Measurements from ENCODE around the gene LAIR2.
A peak's percentile ranks its signal among the peaks of the same experiment; 100 is the strongest.
"Not testable (repeated sequence)": the region's sequence is repeated elsewhere in the genome, so short reads cannot be mapped to it uniquely, and the experiment has no call there.

Gene LAIR2

DNA sequence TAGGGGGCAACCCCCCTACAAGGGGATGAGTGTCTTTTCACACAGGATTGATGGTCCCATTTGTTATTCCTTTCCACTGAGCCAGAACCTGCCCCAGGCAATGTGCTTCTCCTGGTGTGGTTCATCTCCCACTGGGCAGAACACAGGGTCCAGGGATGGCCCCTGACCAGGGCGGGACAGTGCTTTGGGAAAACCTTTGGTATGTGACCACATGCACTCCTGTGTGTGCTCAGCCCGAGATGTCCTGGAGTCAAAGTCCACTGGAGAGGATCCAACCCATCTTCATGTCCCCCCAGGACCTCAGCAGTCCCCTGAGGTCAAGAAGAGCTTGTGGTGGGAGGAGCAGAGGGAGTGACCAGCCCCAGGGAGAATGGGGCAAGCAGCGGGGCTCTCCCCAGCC, 5.9 kb downstream of the LAIR2 start:
- not testable (repeated sequence) for H3K56ac ChIP-seq (ENCODE audit: low read length); H3K27me3 ChIP-seq (ENCODE audit: insufficient read depth, low read length, poor library complexity); DNase-seq; H3K27ac ChIP-seq (ENCODE audit: low read depth, low read length); H3K36me3 ChIP-seq (ENCODE audit: control insufficient read depth, insufficient read depth, low read length); H3K4me3 ChIP-seq (ENCODE audit: low read length); H3K23ac ChIP-seq (ENCODE audit: low read length); H3K9ac ChIP-seq (ENCODE audit: low read length); H3K79me1 ChIP-seq (ENCODE audit: low read length); H3K18ac ChIP-seq (ENCODE audit: low read length); H3K4me2 ChIP-seq (ENCODE audit: low read length); H2AK5ac ChIP-seq (ENCODE audit: low read length); H4K5ac ChIP-seq (ENCODE audit: low read length); H2BK5ac ChIP-seq (ENCODE audit: low read length); H3K79me2 ChIP-seq (ENCODE audit: control insufficient read depth, insufficient read depth, low read length); H2BK15ac ChIP-seq (replicated peaks; ENCODE audit: low read depth); H3K4ac ChIP-seq (ENCODE audit: low read depth, low read length); H4K8ac ChIP-seq (ENCODE audit: low read depth, low read length); H3K4me1 ChIP-seq (ENCODE audit: control insufficient read depth, low read depth, low read length); H2BK120ac ChIP-seq (ENCODE audit: low read depth, low read length)
- WGBS (ENCODE audit: extremely low coverage, insufficient coverage, low lambda C conversion rate): no CpG with 5 or more reads among the region's 3 CpGs

DNA sequence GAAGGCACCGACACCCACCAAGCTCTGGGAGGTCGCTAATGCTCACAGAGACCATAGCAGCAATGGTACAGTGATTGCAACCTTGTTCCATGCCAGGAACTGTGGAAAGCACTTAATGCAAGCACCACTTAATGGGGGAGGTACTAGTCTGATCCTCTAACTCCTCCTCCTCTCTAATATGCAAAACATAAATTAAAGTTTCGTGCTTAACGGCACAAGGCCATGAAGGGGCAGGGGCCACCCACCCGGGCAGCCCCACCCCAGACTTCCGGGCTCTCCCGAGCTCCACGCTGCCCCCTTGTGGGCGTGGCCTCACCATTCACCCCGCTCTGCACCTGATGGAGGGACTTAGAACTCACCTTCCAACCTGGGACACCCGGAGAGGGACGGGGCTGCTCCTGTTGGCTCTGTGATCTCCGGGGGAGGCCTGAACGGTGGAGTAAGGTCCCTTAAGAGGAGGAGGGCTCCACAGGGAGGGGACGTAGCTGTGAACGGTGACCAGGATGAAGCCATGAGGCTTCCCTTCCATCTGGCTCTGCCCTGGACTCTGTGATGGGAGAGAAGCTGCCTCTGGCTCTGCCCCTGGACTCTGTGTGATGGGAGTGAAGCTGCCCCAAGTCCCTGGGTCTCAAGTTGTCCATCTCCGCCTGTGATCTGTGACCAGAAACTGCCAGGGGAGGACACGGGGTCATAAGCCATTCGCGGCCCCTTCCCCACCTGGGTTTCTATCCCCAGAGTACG, 6.7 kb downstream of the LAIR2 start:
- H2BK15ac ChIP-seq (replicated peaks; ENCODE audit: low read depth); H3K9ac ChIP-seq (ENCODE audit: low read length); H3K4me3 ChIP-seq (ENCODE audit: low read length); H4K8ac ChIP-seq (ENCODE audit: low read depth, low read length); H3K36me3 ChIP-seq (ENCODE audit: control insufficient read depth, insufficient read depth, low read length); H2AK5ac ChIP-seq (ENCODE audit: low read length); H3K27me3 ChIP-seq (ENCODE audit: insufficient read depth, low read length, poor library complexity); H4K5ac ChIP-seq (ENCODE audit: low read length); H2BK120ac ChIP-seq (ENCODE audit: low read depth, low read length); H3K4me1 ChIP-seq (ENCODE audit: control insufficient read depth, low read depth, low read length); H3K18ac ChIP-seq (ENCODE audit: low read length); H3K4me2 ChIP-seq (ENCODE audit: low read length); H3K27ac ChIP-seq (ENCODE audit: low read depth, low read length); H3K56ac ChIP-seq (ENCODE audit: low read length); DNase-seq; H3K23ac ChIP-seq (ENCODE audit: low read length); H3K79me2 ChIP-seq (ENCODE audit: control insufficient read depth, insufficient read depth, low read length); H3K4ac ChIP-seq (ENCODE audit: low read depth, low read length); H2BK5ac ChIP-seq (ENCODE audit: low read length); H3K79me1 ChIP-seq (ENCODE audit: low read length): not testable (repeated sequence)
- WGBS (ENCODE audit: extremely low coverage, insufficient coverage, low lambda C conversion rate): no CpG with 5 or more reads among the region's 21 CpGs

DNA sequence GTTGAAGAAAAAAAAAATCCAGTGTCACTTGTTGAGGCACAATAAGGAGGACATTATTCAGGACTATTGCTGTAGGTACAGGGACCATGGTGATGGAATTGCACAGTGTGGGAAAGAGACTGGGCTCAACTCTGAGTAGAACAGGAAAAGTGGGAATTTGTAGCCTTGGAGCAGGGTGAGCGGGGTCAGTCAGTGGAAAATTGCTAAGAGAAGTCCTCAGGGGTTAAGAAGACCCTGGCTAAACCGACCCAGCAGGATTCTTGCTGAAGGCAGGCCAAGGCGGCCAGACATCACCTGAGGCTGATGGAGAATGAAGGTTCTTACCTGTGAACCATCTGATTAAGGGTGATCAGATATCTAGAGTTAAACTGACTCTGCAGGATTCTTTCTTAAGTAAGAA, 12.5 kb downstream of the LAIR2 start:
- no CpG with 5 or more reads among the region's 3 CpGs for WGBS (ENCODE audit: extremely low coverage, insufficient coverage, low lambda C conversion rate)
- DNase-seq: no peak
- H2AK5ac ChIP-seq (ENCODE audit: low read length): no peak overlapping the region

DNA sequence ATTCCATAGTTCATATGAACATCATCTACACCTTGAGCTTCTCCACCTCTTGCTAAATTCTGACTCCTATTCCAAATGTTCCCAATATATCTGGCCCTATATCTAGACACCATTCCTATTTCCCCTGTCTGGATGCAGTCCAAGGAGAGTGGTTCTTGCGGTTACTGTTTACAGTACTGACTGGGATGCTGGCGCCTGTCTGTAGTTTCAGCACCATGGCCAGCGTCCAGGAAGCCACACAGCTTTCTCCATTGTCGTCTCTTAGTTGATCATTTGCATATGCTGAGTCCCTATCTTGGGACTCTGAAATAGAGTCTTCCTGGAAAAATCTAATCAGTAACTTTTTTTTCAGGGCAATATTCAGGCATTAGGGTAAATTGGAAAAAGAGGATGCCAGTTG, 14.9 kb downstream of the LAIR2 start:
- H3K4me1 ChIP-seq (ENCODE audit: control insufficient read depth, low read depth, low read length): no peaks in the 10 kb centered on the region
- H3K79me2 ChIP-seq (ENCODE audit: control insufficient read depth, insufficient read depth, low read length): no peaks in the 10 kb centered on the region
- H3K36me3 ChIP-seq (ENCODE audit: control insufficient read depth, insufficient read depth, low read length): no peaks in the 10 kb centered on the region
- no peak overlapping the region for H4K8ac ChIP-seq (ENCODE audit: low read depth, low read length)
- H3K4me2 ChIP-seq (ENCODE audit: low read length): no peak overlapping the region
- H3K56ac ChIP-seq (ENCODE audit: low read length): no peak overlapping the region
- H3K23ac ChIP-seq (ENCODE audit: low read length): no peak overlapping the region
- no peak overlapping the region for H2BK5ac ChIP-seq (ENCODE audit: low read length)
- H3K9ac ChIP-seq (ENCODE audit: low read length): no peak overlapping the region
- H3K79me1 ChIP-seq (ENCODE audit: low read length): no peaks in the 10 kb centered on the region
- H3K4ac ChIP-seq (ENCODE audit: low read depth, low read length): no peak overlapping the region
- H3K4me3 ChIP-seq (ENCODE audit: low read length): no peak overlapping the region
- H3K18ac ChIP-seq (ENCODE audit: low read length): no peak overlapping the region
- no CpG with 5 or more reads among the region's 4 CpGs for WGBS (ENCODE audit: extremely low coverage, insufficient coverage, low lambda C conversion rate)
- H4K5ac ChIP-seq (ENCODE audit: low read length): no peak overlapping the region
- H2AK5ac ChIP-seq (ENCODE audit: low read length): no peak overlapping the region
- H3K27ac ChIP-seq (ENCODE audit: low read depth, low read length): no peak overlapping the region
- no peak overlapping the region for H2BK15ac ChIP-seq (replicated peaks; ENCODE audit: low read depth)
- peak; percentile 47 for DNase-seq
- H2BK120ac ChIP-seq (ENCODE audit: low read depth, low read length): no peak overlapping the region
- H3K27me3 ChIP-seq (ENCODE audit: insufficient read depth, low read length, poor library complexity): no peaks in the 10 kb centered on the region

More for the DNA sequence above, 12.5 kb downstream of the LAIR2 start:
- Histone ChIP-seq H2BK15ac (replicated peaks; ENCODE audit: low read depth) (no peak overlapping the region), H3K56ac (ENCODE audit: low read length) (no peak overlapping the region), H2BK5ac (ENCODE audit: low read length) (no peak overlapping the region), H3K79me1 (ENCODE audit: low read length) (no peaks in the 10 kb centered on the region), H3K4ac (ENCODE audit: low read depth, low read length) (no peak overlapping the region), H3K9ac (ENCODE audit: low read length) (no peak overlapping the region), H3K4me3 (ENCODE audit: low read length) (no peak overlapping the region), H3K23ac (ENCODE audit: low read length) (no peak overlapping the region), H3K36me3 (ENCODE audit: control insufficient read depth, insufficient read depth, low read length) (no peaks in the 10 kb centered on the region), H3K18ac (ENCODE audit: low read length) (no peak overlapping the region), H2BK120ac (ENCODE audit: low read depth, low read length) (no peak overlapping the region), H3K4me1 (ENCODE audit: control insufficient read depth, low read depth, low read length) (no peaks in the 10 kb centered on the region), H3K27me3 (ENCODE audit: insufficient read depth, low read length, poor library complexity) (no peaks in the 10 kb centered on the region), H3K4me2 (ENCODE audit: low read length) (no peak overlapping the region), H3K79me2 (ENCODE audit: control insufficient read depth, insufficient read depth, low read length) (no peaks in the 10 kb centered on the region), H4K8ac (ENCODE audit: low read depth, low read length) (no peak overlapping the region), H4K5ac (ENCODE audit: low read length) (no peak overlapping the region), H3K27ac (ENCODE audit: low read depth, low read length) (no peak overlapping the region)

DNA sequence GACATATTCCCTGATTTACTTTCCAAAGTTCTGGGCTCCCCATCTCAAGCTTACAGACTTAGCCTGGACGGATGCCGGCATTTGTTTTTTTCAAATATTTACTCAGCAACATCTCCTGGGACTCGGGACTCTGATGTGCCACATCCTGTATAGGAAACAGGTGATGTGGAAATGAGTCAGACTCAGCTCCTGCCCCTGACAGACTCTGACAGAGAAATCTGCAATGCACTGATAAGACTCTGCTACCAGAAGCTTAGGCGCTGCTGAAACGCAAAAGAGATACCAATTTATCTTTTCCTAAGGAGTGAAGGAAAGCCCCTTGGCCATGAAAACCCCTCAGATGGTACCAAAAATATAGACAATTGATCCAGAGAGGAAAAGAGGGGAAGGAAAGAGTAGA, 16.2 kb downstream of the LAIR2 start:
- H3K18ac ChIP-seq (ENCODE audit: low read length): no peak overlapping the region
- H3K4ac ChIP-seq (ENCODE audit: low read depth, low read length): no peak overlapping the region
- no peak overlapping the region for H3K27ac ChIP-seq (ENCODE audit: low read depth, low read length)
- no peak overlapping the region for H3K23ac ChIP-seq (ENCODE audit: low read length)
- no CpG with 5 or more reads among the region's 5 CpGs for WGBS (ENCODE audit: extremely low coverage, insufficient coverage, low lambda C conversion rate)
- H2AK5ac ChIP-seq (ENCODE audit: low read length): no peak overlapping the region
- no peak overlapping the region for H3K4me3 ChIP-seq (ENCODE audit: low read length)
- H3K4me1 ChIP-seq (ENCODE audit: control insufficient read depth, low read depth, low read length): no peaks in the 10 kb centered on the region
- no peak overlapping the region for H4K8ac ChIP-seq (ENCODE audit: low read depth, low read length)
- no peak overlapping the region for H3K9ac ChIP-seq (ENCODE audit: low read length)
- no peak overlapping the region for H3K56ac ChIP-seq (ENCODE audit: low read length)
- H2BK5ac ChIP-seq (ENCODE audit: low read length): no peak overlapping the region
- no peaks in the 10 kb centered on the region for H3K79me2 ChIP-seq (ENCODE audit: control insufficient read depth, insufficient read depth, low read length)
- no peaks in the 10 kb centered on the region for H3K36me3 ChIP-seq (ENCODE audit: control insufficient read depth, insufficient read depth, low read length)
- H2BK120ac ChIP-seq (ENCODE audit: low read depth, low read length): no peak overlapping the region
- no peak overlapping the region for H2BK15ac ChIP-seq (replicated peaks; ENCODE audit: low read depth)
- no peaks in the 10 kb centered on the region for H3K27me3 ChIP-seq (ENCODE audit: insufficient read depth, low read length, poor library complexity)
- no peak overlapping the region for H3K4me2 ChIP-seq (ENCODE audit: low read length)
- DNase-seq: no peak
- no peaks in the 10 kb centered on the region for H3K79me1 ChIP-seq (ENCODE audit: low read length)
- no peak overlapping the region for H4K5ac ChIP-seq (ENCODE audit: low read length)

Data from mesendoderm (in vitro differentiated cells).